ENCODE data around the gene HPSE2. TPM values are rescaled to one million over a fixed set of nuclear protein-coding genes. Genes with fewer than 3 reads are reported as not detected.
"Not testable (repeated sequence)": the region's sequence is repeated elsewhere in the genome, so short reads cannot be mapped to it uniquely, and the experiment has no call there.

HPSE2 gene
- polyA plus RNA-seq, 10 donors, result 0.04 to 0.26 (median 0.19) TPM; not detected in 7

DNA sequence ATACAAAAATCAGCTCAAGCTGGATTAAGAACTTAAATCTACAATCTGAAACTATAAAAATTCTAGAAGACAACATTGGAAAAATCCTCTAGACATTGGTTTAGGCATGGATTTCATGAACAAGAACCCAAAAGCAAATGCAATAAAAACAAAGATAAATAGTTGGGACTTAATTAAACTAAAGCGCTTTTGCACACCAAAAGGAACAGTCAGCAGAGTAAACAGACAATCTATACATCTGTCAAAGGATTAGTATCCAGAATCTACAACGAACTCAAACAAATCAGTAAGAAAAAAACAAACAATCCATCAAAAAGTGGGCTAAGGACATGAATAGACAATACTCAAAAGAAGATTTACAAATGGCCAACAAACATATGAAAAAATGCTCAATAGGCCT, 733.1 kb downstream of the HPSE2 start:
- DNase-seq, result not testable (repeated sequence)

DNA sequence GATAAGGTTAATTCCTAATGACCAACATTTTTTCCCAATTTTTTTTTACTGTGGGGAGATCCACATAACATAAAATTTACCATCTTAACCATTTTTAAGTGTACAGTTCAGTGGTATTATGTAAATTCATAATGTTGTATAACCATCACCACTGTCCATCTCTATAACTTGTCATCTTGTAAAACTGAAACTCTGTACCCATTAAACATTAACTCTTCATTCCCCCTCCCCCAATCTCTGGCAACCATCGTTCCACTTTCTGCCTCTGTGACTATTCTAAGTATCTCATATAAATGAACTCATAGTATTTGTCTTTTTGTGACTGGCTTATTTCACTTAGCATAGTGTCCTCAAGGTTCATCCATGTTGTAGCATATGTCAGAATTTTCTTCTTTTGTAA, 742.9 kb downstream of the HPSE2 start:
- DNase-seq, result no peak

DNA sequence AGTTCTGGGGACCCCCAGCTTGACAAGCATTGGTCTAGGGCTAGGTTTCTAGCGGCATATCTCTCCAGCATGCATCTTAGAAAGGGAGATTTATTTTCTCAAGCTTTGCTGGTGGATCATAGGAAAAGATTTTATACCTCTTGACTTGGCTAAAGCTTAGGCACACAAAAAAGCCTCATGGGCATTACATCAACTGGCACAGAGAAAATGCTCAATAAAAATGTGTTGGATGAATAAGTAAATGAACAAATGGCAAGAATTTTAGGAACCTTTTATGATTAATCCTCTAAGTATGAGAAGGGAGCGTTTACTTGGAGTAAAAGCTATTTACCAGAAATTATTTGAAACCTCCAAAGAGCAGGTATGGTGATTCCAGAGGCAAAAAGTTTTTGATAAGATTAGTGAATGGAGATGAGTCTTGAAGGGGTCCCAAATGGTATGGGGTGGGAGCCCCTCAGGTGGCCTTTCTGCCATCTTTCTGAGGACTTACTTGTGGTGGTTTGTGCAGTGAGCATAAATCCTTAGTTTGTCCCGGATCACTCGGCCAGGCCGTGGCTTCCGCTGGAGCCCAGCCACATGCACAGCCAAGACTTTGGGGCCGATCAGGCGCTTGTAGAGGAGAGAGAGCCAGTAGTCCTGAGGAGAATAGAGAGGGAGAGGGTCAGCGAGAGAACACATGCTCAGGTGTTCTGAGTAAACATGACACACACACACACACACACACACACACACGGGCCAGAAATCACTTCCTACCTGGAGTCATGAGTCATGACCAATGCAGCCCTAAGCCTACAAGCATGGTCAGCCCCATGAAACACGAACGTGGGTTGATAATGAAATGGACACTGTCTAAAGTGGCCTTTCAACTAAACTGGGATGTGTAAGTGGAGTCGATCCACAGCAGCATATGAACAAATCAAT, 745.8 kb downstream of the HPSE2 start:
- DNase-seq, result no peak

DNA sequence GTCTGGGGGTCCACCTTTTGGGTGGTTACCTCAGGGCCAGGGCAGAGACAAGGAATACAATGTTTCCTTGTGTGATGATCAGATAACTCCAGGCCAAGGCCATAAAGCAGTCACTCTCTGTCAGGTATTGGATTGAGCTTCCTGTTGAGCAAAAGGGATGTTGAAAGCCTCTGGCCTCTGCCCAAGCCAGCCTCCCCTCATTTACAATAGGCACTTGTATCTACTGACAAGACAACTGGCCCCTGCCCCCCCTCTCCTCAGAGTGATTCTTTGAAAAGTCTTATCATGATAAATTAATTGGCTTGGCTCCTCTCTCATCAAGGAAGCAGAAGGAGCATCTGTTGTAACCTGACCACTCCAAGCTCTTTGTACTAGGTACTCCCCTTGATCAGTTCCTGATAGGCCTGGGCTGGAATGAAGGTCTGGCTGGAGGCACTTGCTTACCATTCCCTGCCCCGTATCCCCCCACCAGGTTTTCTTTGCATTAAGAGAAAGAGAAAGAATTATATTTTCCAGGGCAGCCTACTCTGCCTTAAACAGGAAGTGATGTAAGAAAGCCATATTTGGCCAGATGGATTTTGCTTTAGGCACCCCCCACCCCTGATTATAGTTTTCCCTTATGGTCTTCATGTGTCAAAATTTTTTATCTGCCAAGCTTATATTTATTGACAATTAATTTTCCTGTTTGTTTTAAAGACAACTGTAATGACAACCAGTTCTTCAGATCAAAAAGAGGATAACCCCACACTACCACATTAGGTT, 746.8 kb downstream of the HPSE2 start:
- DNase-seq, result no peak

DNA sequence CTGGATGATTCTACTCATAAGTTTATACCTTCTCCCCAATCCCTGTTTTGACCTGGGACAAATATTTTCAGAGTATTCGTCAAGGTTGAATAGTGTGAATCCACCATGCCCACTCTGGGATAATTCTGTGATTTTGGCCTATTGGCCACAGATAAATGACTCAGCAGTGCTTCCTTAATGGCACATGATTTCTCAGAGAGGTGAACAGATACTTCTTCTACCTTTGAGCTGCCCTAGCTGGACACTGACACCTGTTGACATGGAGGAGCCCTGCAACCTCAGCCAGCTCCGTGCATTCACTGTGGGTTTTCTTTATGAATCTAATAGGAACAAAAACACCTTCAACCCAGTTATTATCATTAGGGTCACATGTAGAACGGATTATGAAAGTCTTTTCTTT, 748.0 kb downstream of the HPSE2 start:
- no peak for DNase-seq

DNA sequence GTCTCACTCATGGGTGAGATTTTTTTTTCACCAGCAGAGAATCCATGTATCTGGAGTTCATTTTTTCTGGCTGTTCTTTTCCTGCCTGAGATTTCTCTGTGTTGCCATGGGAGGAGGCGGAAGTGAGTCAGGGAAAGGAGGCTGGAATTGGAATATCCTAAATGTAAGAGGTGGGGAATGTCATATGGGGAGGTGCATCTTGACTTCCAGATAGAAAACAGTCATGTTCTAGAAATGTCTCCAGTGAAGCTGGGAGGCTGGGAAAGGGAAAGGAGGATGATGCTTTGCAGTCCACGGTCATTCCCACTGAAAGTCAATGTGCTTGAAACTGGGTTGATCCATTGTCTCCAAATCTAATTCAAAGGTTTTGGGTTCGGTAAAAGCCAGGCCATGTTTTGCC, 749.2 kb downstream of the HPSE2 start:
- DNase-seq, result peak in 1 of 3 donors; percentile 72

DNA sequence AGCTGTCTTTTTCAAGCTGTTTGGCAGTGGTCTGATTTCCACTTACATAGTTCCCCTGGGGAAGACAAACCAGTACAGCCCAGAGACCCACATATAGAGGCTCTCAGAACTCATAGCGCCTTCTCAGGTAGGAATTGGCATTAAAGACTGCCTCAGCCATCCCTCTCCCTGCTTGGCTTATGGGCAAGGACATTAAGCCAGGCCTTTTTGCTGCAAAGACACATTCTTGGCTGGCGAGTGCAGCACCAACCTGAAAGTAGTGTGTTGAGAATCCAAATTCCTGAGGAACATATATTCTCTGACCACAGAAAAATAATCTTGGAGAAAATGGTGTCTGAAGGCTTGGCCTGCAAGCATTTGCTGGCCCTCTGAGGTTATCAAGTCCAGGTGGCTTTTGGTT, 749.7 kb downstream of the HPSE2 start:
- peak in 1 of 3 donors; percentile 43 for DNase-seq

DNA sequence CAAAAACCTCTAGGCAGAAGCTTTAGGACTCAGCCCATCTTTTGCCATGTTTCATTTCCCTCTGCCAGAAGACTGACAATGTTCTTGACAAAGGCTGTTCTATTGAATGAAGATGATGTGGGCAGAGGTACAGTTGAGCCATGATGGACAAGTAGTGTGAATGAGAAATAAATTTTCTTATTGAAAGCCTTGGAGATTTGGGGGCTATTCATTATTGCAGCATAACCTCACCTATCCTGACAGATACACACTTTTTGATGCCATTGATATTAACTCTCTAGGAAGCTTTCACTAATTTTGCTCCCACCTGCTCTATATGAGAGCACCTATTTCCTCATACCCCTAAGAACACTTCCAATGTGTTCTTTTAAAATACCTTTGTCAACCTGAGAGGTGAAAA, 752.0 kb downstream of the HPSE2 start:
- DNase-seq, result no peak

DNA sequence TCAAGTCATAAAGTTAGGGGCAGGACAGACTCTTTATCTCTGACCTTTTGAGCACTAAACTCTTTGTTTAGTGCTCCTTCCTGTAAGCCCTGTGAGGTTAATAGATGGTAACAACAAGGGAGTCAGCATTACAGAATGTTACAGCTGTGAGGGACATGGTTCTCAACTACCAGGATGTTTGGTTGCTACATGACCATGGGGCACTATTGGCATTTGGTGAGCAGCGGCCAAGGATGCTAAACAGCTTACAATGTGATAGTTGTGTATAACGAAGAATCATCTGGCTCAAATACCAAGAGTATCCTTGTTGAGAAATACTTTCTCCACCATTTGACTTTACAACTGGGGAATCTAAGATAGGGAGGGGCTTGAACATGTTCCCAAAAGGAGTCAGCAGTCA, 753.6 kb downstream of the HPSE2 start:
- DNase-seq, result no peak

DNA sequence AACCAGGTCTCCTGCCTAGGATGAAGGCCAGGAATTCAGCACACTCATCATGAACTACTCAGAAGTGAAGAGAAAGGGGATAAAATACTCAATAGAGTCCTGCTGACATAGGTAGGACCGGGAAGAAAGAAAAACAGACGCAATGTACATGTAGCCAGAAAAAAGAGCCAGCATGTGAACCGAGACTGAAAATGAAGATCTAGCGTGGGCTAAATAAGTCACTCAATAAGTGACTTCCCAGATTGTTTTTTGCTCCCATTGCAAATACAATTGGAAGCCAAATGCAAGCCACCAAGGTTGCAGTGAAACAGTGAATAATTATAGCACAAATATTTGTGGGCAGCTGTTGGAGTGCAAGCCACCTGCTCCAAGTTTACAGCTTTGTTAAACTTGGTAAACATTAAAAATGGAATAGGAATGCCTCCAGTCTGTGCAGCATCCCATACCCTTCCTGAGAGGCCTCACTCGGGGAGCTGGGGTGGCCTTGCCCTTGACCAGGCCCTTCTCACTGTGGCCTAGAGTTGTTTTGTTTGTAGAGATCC, 754.2 kb downstream of the HPSE2 start:
- no peak for DNase-seq

DNA sequence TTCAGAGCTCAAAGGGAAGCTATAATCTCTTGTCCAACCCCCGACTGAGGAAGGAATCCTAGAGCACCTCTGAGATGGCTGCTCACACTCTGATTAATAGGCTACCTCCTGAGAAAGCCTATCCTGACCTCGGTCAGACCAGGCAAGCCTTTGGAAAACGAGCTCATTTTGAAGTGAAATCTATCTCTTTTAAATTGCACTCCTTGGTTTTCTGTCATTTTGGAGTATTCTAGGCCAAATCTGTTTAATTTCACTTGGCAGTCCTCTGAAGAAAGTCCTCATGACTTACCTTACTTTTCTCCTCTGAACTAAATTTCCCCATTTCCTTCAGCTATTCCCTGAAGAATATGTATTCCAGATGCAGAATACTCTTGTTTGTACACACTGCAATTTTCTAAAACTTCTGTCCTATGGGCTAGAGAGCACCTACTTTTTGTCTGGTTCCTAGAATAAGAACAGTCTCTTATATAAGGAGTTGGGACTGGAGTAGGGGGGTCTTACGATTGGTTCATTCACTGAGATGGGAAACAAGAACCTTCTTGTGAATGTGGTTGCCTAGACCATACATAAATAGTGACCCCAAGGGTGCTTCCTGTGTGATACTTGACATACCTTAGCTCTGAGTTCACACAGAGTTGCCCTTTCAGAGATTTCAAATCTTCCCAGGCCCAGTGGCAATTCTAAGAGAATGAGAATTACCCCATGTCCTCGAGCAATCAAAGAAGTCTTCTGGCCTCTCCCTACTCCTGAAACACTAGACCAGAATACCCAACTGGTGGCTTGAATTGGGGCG, 757.0 kb downstream of the HPSE2 start:
- no peak for DNase-seq

DNA sequence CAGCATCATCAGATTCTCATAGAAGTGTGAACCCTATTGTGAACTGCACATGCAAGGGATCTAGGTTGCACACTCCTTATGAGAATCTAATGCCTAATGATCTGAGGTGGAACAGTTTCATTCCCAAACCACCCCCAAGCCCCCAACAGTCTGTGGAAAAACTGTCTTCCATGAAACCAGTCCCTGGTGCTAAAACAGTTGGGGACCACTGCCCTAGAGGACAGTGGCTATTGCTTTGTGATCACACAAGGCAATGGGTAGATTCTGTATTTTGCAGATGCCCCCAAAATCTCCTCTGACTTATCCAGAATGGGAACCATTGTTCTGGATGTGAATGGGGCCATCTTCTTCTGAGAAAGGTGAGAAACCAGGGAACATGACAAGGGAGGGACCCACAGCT, 757.8 kb downstream of the HPSE2 start:
- no peak for DNase-seq

DNA sequence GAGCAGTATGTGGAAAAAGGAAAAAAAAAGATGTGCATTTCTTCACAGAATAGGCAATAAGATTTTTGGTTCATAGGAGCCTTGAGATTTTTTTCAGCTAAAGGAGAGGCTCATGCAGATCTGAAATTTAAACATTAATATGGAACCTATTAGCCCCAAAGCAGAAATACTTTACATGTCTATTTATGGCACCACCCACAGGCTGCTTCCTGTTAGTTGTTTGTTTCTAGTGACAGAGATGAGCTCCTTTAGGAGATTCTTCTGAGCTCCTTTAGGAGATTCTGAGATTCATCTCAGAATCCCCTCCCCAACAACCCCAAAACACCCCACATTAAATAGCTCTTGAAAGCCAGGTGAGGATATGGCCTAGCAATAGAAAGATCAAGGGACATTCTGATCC, 761.0 kb downstream of the HPSE2 start:
- DNase-seq, result no peak

DNA sequence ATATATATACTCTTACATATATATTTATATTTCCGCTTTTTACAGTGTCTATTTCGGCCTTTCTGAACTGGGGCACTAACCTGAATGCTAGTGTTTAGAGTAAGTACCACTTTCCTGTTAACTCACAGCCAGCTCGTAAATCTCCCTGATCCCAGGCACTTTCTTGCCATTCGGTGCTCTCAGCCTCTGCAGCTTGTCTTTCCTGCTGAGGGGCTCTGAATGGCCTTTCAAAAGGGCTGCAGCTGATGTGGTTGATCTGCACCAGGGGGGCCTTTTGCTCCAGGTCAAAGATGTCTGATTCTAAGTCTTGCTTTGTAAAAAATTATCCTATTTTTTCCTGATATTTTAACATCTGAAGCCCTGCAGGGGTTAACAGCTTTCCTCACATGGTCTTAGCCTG, 763.5 kb downstream of the HPSE2 start:
- DNase-seq, result no peak

DNA sequence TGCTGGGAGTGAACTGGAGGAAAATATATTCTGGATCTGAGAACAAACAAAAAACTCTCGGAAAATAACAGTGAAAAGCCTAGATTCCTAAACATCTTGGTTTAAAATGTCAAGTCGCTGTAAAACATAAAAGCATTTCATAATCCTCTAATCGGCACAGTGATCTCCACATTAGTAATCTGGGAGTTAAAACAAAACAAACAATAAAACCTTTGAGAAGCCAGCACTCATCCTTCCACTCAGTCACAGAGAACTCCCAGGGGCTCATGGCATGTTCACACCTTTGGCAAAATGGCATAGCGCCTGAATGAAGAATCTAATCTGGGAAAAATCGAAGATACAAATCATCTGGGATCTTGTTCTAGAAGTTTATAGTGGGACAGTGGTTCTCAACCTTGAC, 764.8 kb downstream of the HPSE2 start:
- no peak for DNase-seq

DNA sequence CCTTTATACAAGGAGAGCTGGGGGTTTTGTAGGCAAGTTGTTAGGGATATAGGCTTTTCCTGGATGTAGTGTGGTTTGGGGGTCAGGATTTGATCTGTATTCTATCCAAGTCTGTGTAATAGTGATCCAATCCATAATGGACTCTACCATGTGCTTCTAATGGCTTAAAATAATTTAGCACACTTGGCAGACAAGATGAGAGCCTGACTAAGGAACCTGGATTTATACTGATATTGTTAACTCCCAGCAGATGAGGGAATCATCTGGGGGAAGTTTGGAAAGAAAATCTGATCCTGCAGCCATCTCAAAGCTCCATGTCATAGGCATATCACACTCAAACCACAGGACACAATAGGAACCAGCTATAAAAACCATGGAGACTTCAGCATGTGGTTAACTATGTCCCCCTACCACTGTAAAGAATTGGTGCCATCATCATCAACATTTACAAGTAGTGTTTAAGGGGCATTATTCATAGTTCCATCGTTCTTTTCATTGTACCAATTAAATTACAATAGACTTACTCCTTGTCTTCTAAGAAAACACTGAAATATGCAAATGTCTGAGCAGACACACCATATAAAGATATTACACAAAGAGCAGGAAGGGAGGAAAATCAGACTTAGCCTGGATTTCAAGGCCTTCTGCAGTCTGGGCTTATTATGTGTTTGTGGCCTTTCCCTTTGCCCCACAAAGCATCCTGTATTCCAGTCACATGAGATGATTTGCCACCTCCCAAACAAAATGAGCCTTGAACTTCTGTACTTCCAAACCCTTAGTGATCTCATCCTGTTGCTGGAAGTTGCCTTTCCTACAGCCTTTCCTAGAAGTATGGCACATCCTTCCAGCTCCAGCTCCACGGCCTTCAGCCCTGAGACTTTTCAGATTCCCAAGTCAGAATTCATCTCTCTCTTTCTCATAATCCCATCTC, 766.4 kb downstream of the HPSE2 start:
- no peak for DNase-seq

DNA sequence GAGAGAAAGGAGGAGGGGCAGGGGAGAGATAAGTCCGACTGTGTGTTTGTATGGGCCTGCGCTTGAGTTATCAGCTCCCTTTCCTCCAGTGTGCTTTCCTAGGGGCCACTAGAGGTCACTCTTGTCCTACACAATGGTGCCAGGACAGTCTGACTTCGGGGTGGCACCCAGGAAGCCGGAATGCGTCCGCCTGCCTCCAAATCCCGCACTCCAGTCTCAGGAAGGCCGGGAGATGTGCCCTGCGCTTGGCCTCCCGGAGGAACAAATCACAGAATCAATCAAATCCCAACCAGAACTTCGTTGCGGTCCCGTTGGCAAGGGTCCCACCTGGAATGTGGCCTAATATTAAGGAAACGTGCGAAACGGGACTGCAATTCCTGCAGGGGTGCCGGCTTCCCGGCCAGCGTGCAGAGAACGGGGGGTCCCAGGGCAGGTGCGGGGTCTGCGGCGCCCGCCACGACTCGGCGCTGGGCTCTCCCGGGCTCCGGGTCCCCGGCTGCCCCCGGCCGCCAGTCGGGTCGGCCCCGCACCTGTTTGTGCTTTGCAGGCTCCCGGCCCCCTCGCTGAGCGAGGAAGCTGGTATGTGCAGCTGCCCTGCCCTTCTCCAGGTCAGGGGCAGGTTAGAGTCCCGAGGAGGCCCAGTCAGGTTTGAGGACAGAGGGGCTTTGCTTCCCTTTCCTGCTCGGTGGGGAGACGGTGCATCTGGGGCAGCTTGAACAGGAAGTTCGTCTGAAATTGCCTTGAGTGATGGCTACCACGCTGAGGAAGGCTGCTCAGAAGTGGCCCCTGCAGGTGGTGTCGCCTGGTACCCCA, 767.9 kb downstream of the HPSE2 start:
- DNase-seq, result peak; percentile 82 to 91 (median 87)

DNA sequence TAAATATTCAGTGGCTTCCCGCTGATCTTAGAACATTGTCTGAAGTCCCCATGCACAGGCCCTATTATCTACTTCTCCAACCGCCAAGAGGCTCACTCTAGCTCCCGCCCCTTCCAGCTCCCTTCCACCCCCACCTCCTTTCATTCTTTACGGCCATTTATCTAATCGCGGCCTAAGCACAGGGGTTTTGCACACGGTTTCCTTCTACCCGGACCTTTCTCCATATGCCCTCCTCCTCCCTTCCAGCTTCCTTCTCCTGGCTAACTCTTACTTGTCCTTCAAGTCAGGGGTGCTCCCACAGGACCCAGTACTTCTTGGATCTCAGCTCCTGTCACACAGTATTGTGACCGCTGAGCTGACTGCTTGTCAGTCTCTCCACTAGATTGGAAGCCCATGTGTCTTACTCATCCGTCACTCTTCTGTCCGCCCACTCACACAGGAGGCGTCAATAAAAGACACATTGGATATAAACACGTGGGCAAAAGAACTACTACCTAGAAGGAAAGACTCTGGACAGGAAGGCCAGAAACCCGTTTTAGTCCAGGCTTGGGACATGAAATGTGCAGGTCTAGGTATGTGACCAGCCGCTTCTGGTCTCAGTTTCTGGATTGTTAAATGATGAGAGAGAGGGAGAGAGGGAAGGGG, 768.7 kb downstream of the HPSE2 start:
- DNase-seq, result no peak

DNA sequence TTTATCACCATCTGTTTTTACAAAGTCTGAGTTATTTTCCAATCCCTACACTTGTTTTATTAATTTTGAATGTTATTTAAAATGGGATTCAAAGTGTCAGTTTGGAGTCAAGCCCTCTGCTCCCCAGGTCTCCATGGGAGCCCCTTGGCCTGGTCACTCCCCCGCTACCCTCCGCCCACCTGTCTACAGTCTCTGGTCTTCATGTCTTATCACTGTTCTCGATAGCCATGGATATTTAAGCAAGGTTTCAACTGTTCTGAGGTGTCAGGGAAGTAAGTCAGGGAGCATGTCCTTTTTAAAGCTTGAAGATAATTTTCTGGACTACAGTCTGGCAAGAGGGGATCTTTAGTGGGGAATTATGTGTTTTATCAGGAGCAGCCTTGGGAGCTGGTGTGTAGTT, 769.8 kb downstream of the HPSE2 start:
- DNase-seq, result no peak

Measured in muscle of back (tissue), 11 donors.